HG03378 (cell line): ENCODE results near the gene TRIM61.
"Not testable (repeated sequence)": the region's sequence is repeated elsewhere in the genome, so short reads cannot be mapped to it uniquely, and the experiment has no call there.

ENCODE experiments used
- ATAC-seq: cut with Tn5 transposase; IDR thresholded peaks from one replicate; pipeline ENCODE4 v1.9.1; 2021; ENCODE audit warnings: mild to moderate bottlenecking, moderate library complexity; ENCODE audit not compliant: unreplicated experiment

Gene TRIM61

DNA sequence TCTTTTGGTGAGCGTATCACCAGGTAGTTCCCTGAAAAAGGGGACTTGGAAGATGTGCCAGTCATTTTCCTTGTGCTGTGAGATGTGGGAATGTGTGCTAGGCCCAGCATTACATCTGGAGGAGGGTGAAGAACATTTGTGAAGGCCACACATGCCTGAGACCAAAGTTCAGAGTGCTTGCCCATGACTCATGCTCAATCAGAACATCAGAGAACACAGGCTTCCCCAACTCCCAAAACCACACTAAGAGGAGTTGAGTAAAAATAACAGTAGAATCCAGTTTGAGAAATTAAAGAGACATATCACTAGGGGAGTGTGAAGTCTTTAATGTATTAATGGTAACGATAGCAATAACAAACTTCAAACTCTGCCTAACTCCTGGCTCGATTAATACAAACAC lies 18.0 kb downstream of the TRIM61 start:
- not testable (repeated sequence) for ATAC-seq

DNA sequence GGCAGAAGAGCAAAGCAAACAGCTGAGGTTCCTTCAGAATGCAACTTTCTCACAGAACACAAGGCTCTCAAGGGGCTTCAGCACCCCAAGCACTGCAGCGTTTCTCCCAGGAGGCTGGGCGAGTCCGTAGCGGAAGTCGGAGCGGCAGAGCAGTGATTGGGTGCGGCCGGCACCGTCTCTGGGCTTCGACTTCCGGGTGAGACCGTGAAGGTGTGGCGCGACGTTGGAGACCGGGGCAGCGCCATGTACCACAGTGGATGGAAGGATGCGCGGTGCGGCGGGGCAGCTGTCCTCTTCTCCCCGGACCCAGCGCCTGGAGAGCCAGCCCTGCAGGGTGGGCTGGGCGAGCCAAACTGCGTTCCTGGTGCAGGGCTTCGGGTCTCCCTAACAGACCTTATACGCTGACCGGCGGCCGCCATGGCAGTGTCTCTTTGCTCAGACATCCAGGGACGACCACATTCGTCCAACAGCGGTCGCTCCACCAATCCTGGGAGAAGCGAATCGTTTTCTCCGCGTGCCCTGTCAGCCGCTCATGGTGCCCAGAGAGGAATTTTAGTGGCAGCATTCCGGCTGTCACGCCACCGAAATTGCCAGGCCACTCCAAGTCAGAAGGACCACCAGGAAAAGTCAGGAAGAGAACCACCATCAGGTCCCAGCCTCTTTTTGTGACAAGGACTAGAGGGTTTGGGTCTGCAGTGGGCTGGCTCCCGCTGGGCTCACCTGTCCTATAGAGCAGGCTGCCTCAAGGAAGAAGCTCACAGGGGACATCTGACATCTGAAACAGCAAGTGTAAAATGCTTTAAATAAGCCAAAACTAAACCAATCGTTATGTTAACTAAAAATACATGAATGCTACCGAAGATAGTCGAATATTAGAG lies 20.5 kb downstream of the TRIM61 start:
- ATAC-seq, result peak; percentile 100

DNA sequence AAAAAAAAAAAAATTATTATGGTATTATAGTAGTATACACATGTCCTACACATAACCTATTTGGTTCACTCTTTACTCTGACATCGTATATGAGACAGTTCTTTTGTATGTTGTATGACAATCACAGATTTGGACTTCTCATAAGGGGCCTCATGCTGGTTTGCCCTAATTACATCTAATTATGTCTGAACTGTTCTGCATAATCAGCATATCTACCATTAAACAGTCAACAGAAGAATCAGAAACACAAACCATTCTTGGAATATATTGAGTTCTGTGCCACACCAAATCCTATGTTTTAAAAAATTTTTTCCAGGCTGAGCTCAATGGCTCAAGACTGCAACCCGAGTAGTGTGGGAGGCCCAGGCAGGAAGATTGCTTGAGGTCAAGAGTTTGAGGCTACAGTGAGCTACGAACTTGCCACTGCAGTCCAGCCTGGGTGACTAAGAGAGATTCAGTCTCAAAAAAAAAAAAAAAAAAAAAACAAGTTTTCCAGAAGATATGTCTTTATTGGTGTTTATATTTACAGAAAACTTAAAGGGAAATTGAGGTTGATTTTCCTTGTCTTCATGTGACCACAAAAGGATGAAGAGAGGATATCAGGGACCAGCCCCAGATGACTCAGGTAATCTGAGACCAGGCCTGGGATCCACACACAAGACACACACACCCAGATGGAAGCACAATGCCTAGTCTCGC lies 22.2 kb downstream of the TRIM61 start:
- no peak for ATAC-seq

DNA sequence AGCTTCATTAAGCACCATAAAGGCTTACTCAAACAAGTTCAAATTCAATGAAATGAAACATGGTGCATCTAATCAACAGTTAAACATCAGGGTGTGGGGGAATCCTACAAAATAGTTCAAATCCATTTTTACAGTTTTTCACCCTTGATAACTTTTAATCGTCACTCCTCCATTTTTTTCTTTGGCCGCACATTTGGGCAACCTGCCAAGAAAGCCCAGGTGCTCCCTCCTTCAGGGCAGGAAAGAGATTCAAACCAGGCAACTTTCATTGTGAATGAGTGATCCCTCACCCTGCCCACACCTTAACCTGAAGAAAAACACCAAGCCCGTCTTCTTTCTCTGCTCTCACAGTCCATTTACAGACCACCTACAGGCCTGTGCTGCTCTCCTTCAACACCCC lies 24.9 kb downstream of the TRIM61 start:
- ATAC-seq, result no peak

DNA sequence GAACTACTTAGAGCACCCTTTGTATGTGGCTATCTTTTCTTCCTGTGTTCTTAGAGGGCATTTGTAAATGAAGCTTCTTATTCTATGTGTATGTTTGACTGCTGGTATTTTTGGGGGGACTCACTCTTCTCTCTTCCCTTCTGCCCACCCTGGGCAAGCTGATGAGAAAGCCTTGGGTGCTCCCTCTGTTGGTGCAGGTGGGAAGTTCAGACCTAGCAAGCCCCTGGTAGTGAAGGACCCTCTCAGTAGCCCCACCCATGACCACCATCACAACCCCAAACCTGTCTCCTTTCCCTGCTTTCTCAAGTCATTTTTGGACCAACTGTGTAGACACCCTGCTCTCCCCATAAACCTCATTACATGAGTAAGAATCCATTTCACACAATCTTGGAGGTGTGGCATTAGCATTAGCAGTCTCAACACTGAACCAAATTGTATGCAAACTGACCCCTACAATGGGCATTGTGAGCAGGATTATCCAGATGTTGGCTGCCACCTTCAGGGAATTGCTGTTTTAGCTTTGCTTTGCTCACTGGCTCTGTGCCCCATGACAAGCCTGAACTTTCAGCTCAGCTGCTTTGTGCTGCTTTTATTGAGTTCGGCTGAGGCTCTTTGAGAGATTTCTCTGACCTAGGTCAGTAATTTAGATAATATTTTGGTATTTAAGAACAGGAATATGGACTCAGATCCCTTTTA lies 27.9 kb downstream of the TRIM61 start:
- ATAC-seq, result no peak

DNA sequence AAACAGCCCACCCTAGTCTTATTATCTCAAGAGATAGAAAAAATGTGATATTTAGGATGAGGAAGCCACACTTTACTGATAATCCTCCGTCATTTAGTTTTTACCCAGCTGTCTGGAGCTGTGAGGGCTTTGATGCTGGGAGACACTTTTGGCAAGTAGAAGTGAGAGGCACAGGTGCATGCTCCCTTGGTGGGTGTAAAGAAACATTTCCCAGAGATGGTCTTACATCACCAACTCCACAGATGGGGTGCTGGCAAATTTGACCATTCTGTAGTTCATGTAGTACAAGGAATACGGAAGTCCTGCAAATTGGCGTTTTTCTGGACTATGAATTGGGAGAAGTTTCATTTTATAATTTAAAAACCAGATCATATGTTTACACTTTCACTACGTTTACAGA lies 28.5 kb downstream of the TRIM61 start:
- ATAC-seq, result no peak

DNA sequence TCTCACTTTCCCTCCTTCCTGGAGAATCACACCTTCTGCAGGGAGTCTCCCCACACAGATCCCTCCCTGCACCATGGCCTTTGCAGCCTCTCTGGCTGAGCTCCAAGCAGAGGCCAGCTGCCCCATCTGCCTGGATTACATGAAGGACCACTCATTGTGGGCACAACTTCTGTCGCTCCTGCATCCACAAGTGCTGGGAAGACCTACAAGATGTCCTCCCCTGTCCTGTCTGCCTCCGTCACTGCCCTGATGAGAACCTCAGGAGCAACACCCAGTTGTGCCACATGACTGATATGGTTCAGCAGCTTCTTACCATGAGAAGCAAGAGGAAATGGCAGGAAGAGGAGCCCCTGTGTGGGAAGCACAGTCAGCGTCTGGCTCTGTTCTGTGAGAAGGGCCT lies 29.5 kb downstream of the TRIM61 start:
- not testable (repeated sequence) for ATAC-seq

DNA sequence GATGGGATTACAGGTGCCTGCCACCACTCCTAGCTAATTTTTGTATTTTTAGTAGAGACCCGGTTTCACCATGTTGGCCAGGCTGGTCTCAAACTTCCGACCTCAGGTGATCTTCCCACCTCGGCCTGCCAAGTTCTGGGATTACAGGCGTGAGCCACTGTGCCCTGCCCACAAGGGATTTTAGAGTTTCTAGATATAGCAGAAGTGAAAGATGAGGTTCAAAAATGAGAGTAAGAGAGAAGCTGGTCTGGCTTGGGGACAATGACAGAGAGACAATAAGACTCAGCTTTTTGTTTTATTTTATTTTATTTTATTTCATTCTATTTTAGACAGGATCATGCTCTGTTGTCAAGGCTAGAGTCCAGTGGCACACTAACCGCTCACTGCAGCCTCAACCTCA lies 30.6 kb downstream of the TRIM61 start:
- no peak for ATAC-seq

DNA sequence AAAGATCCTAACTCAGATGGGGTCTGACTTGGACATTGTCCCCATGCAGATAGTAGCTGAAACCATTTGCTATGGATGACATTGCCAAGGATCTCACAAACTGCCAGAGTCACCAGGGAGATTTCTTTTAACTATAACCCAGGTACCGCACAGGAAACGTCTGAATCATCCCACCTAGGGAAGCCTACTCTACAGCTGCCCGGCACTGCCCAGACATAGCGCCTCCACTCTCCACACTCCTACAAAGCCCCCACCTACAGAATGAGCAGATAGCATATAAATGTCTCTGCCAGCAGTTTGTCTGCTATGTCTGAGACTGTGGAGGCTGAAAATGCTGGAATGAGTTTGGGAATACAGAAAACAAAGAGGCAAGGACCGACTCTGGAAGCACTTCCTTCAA lies 32.3 kb downstream of the TRIM61 start:
- ATAC-seq, result no peak

DNA sequence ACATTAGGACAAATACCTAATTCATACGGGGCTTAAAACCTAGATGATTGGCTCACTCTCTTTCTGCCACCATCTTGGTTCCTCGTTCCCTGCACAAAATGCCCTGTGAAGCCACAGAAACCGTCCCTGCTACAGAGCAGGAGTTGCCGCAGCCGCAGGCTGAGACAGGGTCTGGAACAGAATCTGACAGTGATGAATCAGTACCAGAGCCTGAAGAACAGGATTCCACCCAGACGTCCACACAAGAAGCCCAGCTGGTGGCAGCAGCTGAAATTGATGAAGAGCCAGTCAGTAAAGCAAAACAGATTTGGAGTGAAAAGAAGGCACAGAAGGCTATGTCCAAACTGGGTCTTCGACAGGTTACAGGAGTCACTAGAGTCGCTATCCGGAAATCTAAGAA lies 34.3 kb downstream of the TRIM61 start:
- ATAC-seq, result no peak

DNA sequence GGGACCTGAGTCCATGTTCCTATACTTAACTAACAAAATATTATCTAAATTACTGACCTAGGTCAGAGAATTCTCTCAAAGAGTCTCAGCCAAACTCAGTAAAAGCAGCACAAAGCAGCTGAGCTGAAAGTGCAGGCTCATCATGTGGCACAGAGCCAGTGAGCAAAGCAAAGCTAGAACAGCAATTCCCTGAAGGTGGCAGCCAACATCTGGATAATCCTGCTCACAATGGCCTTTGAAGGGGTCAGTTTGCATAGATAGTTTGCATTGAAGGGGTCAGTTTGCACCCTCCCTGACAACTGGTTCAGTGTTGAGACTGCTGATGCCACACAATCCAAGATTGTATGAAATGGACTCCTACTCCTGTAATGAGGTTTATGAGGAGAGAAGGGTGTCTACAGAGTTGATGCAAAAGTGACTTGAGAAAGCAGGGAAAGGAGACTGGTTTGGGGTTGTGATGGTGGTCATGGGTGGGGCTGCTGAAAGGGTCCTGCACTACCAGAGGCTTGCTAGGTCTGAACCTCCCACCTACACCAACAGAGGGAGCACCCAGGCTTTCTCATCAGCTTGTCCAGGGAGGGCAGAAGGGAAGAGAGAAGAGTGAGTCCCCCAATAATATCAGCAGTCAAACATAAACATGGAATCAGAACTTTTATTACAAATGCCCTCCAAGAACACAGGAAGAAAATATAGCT lies 39.7 kb downstream of the TRIM61 start:
- ATAC-seq, result peak; percentile 35

DNA sequence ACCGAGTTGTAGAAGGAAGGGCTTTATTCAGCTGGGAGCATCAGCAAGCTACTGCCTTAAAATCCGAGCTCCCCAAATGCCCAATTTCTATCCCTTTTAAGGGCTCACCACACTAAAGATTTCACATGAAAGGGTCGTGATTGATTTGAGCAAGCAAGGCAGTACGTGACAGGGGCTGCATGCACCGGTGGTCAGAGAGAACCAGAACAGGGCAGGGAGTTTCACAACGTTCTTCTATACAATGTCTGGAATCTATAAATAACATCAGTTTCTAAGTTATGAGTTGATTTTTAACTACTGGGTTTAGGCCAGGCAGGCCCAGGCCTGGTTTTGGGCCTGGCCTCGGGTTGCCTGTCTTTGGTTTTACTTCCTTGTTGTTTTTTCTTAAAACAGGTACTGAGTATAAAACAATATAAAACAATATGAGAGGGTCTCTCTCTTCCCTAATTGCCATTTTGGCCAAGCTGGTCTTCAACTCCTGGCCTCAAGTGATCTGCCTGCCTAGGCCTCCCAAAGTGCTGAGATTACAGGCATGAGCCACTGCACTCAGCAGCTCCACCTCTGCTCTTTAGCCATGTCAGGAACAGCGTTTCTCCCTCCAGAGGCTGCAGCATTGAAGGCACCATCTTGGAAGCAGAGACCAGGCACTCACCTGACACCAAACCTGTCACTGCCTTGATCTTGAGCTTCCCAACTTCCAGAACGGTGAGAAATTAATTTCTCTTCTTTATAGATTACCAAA lies 41.4 kb downstream of the TRIM61 start:
- peak; percentile 45 for ATAC-seq

DNA sequence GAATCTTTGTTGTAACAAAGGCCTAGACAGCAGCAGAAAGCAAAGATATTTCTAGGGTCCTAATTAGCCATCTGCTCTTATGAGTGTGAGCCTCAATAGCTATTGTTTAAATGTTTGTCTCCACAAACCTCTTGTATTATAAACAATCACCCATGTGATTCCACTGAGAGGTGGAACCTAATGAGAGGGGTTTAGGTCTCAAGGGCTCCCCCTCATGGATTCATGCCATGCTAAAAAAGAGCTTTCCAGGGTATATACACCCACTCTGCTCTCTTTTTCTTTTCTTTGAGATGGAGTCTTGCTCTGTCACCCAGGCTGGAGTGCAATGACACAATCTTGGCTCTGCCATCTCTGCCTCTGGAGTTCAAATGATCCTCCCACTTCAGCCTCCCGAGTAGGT lies 42.1 kb downstream of the TRIM61 start:
- peak; percentile 65 for ATAC-seq

DNA sequence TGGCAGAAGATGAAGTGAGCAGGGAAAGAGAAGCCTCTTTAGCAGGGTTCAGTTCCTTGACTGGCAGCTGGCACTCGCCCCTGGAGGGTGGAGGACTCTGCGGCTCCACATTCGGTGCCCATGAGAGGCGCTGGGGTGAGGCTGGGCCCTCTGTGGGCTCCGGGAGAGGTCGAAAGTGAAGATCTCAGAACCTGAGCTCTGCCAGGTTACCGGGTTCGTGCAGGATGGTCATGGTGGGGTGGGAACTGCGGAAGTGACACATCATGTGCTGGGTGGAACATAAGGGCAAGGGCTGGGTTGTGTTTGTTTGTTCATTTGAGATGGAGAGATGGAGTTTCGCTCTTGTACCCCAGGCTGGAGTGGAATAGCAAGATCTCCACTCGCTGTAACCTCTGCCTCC lies 44.2 kb downstream of the TRIM61 start:
- no peak for ATAC-seq

DNA sequence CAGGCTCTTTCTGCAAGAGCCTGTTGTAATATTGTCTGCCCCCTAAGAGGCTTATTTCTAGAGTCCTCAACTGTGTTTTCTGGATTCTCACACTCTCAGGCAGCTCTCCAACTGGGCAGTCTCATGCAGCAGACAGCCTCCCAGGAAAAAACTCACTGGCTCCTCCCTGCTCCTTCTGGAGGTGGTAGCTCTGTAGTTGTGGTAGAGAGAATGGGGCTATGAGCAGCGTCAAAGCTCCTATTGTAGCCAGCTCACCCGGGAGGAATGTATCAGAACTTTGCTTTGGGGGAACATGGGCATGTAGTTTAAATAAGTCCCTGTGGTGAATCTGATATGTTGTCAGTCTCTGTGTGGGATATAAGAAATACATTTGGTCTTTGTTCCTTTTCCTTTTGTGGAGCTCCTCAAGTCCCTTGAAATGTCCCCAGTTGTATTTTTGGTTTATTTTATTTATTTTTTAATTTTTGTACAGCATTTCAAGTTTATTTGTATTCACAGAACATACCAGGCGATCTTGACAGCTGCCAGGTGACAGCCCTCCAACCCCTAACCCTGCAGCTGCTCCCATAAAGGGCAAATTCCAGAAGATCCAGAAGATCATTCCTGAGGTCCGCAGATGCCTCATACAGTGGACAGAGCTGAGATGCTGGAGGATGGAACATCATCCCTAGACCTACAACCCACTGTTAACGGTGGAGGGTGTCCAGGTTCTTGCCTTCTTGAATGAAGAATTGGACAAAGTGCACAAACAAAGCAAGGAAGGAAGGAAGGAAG lies 45.7 kb downstream of the TRIM61 start:
- ATAC-seq, result no peak

DNA sequence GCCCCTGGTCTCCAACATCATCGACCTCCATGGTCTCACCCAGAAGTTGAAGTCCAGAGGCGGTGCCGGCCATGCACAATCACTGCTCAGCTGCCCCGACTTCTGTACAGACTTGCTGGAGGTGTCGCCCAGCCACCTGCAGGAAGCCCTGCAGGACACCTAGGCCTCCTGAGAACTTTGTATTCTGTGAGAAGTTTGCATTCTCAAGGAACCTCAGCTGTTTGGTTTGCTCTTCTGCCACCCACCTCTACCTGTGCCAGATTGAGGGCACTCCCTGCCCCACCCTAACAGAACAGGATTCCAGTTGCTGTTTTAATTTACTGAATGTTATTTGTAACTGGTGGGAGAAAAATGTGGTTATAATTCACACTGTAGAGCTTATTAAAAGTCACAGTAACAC lies 46.8 kb downstream of the TRIM61 start:
- ATAC-seq, result no peak

DNA sequence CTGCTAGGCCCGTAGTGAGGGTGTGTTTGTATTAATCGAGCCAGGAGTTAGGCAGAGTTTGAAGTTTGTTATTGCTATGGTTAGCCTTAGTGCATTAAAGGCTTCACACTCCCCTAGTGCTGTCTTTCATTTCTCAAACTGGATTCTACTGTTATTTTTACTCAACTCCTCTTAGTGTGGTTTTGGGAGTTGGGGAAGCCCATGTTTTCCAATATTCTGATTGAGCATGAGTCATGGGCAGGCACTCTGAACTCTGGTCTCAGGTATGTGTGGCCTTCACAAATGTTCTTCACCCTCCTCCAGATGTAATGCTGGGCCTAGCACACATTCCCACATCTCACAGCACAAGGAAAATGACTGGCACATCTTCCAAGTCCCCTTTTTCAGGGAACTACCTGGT lies 50.4 kb downstream of the TRIM61 start:
- not testable (repeated sequence) for ATAC-seq

DNA sequence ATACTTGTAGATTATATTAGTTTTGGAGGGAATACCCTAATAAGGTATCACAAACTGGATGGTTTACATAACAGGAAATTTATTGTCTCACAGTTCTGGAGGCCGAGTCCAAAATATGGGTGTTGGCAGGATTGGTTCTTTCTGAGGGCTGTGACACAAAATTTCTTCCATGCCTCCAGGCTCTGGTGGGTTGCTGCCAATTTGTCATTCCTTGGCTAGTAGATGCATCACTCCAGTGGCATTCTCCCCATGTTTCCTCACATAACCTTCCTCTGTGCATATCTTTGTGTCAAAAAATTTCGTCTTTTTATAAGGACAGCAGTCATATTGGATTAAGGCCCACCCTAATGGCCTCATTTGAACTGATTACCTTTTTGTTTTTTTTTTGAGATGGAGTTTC lies 51.2 kb downstream of the TRIM61 start:
- ATAC-seq, result no peak

DNA sequence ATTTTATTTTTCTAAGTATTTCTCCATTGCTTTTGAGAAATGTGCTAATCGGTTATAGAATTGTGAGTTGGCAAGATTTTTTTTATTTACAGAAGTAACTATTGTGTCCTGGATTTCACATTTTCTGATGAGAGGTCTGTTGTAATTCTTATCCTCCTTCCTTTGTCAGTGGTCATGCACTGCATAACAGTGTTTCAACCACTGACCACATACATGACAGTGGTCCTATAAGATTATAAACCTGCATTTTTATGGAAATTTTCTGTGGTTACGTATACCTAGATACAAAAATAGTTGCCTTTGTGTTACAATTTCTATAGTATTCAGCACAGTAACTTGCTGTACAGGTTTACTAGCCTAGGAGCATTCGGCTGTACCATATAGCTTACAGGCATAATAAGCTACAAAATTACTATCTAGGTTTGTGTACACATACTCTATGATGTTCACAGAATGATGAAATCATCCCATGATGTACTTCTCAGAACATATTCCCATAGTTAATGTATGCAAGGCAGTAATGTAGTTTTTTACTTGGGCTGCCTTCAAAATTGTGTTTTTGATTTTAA lies 52.7 kb downstream of the TRIM61 start:
- ATAC-seq, result no peak
